ENCODE measurements around the gene RCSD1.
"Not testable (repeated sequence)": the region's sequence is repeated elsewhere in the genome, so short reads cannot be mapped to it uniquely, and the experiment has no call there.

The RCSD1 gene

GRCh38 chr1:167717351-167717750 is 87.3 kb downstream of the RCSD1 start:
- no peak for ATAC-seq
- no peak for DNase-seq

- no peak for ATAC-seq
- DNase-seq: no peak
Measured at GRCh38 chr1:167718914-167719691, 89.1 kb downstream of the RCSD1 start.

- ATAC-seq: not testable (repeated sequence)
- peak; percentile 6 for DNase-seq
Measured at GRCh38 chr1:167719715-167720421, 89.8 kb downstream of the RCSD1 start.

GRCh38 chr1:167720965-167721616 is 91.1 kb downstream of the RCSD1 start:
- no peak for ATAC-seq
- DNase-seq: peak; percentile 10

GRCh38 chr1:167721617-167722151 is 91.7 kb downstream of the RCSD1 start, which contains the start of gene MPZL1:
Gene MPZL1, plus strand, starts transcription at chr1:167721982. Its CDS starts 170 bp downstream, at chr1:167722152.
- DNase-seq: peak; percentile 95
- peak; percentile 98 for ATAC-seq

- DNase-seq: peak; percentile 54
- ATAC-seq: peak; percentile 67
Measured at GRCh38 chr1:167722152-167722869, 92.3 kb downstream of the RCSD1 start.

GRCh38 chr1:167722870-167723251 is 92.8 kb downstream of the RCSD1 start:
- ATAC-seq: no peak
- DNase-seq: no peak

GRCh38 chr1:167723707-167724323 is 93.8 kb downstream of the RCSD1 start:
- DNase-seq (no peak), ATAC-seq (no peak)

GRCh38 chr1:167726008-167726407 is 96.0 kb downstream of the RCSD1 start:
- DNase-seq: no peak
- no peak for ATAC-seq

GRCh38 chr1:167728818-167729410 is 98.9 kb downstream of the RCSD1 start:
- ATAC-seq (no peak), DNase-seq (no peak)

GRCh38 chr1:167734227-167734626 is 104.2 kb downstream of the RCSD1 start:
- DNase-seq (no peak), ATAC-seq (no peak)

- DNase-seq (no peak), ATAC-seq (no peak)
Measured at GRCh38 chr1:167734841-167735240, 104.8 kb downstream of the RCSD1 start.

GRCh38 chr1:167737169-167737568 is 107.1 kb downstream of the RCSD1 start:
- ATAC-seq (no peak), DNase-seq (no peak)

- ATAC-seq (no peak), DNase-seq (no peak)
Measured at GRCh38 chr1:167738158-167738557, 108.1 kb downstream of the RCSD1 start.

- ATAC-seq (no peak), DNase-seq (no peak)
Measured at GRCh38 chr1:167739752-167740151, 109.7 kb downstream of the RCSD1 start.

- not testable (repeated sequence) for DNase-seq, ATAC-seq
Measured at GRCh38 chr1:167741103-167741502, 111.1 kb downstream of the RCSD1 start.

- ATAC-seq, DNase-seq: not testable (repeated sequence)
Measured at GRCh38 chr1:167742392-167743057, 112.5 kb downstream of the RCSD1 start.

- no peak for DNase-seq
Measured at GRCh38 chr1:167744901-167745300, 114.9 kb downstream of the RCSD1 start.

GRCh38 chr1:167746013-167746672 is 116.1 kb downstream of the RCSD1 start:
- DNase-seq: no peak
- no peak for ATAC-seq

More at GRCh38 chr1:167744901-167745300, 114.9 kb downstream of the RCSD1 start:
- ATAC-seq: no peak

Data from stimulated activated naive CD8-positive, alpha-beta T cell treated with anti-CD3 and anti-CD28 coated beads, Interleukin-15, Interleukin-2, amounts not matched to agents 100 U/mL and 50 U/mL, for 24 hours (primary cell).